ENCODE data around the gene MYO16. TPM values are rescaled to one million over a fixed set of nuclear protein-coding genes. Genes with fewer than 3 reads are reported as not detected.

The MYO16 gene
- polyA plus RNA-seq, 2 of the 4 experiments (the other 2 are of a cell fraction): 0.03 to 0.06 TPM

DNA sequence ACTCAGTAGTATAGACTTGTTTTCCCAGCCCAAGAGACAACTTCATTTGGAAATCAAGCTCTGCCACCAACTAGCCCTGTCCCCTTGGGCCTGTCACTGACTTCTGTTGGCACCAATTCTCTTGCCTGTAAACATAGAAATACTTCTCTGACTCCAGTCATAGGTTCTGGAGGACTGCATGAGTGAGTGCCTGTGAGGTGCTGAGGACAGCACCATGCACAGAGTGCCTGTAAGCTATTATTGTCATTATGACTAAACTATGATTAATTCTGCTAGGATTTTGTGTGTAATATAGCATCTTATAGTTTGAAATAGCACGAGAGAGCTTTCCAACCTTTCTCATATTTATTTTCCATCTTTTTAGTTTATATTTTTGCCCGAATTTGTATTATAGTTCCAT, 247.9 kb downstream of the MYO16 start:
- POLR2A ChIA-PET: no interaction called here
- DNase-seq (ENCODE audit: low read depth in 1 of 2, low spot score in 1 of 2) (no peak), ATAC-seq (peak; percentile 36 to 50; a peak in 2 of 6 replicates), FAIRE-seq (no peak)
- Histone ChIP-seq H3K4me1 (no peaks in the 10 kb centered on the region), H3K9me3 (no peaks in the 10 kb centered on the region), H3K27ac (no peak overlapping the region), H3K4me2 (no peak overlapping the region), H3K4me3 (no peak overlapping the region)
- TF ChIP-seq MYC (IDR thresholded peaks at IDR 0.05; ENCODE audit: borderline replicate concordance, low read length) (no peak), CBX8 (IDR thresholded peaks at IDR 0.05) (no peak), MAFK (IDR thresholded peaks at IDR 0.05; ENCODE audit: partially characterized antibody) (no peak), ZC3H11A (IDR thresholded peaks at IDR 0.05) (no peak), PBX3 (IDR thresholded peaks at IDR 0.05) (no peak), KDM5A (IDR thresholded peaks at IDR 0.05) (no peak), EHMT2 (IDR thresholded peaks at IDR 0.05; ENCODE audit: low read depth) (no peak)
- TF ChIP-seq, protein P1, sequence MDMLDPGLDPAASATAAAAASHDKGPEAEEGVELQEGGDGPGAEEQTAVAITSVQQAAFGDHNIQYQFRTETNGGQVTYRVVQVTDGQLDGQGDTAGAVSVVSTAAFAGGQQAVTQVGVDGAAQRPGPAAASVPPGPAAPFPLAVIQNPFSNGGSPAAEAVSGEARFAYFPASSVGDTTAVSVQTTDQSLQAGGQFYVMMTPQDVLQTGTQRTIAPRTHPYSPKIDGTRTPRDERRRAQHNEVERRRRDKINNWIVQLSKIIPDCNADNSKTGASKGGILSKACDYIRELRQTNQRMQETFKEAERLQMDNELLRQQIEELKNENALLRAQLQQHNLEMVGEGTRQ (IDR thresholded peaks at IDR 0.05): no peak
- CTCF ChIA-PET: no interaction called here
- WGBS (ENCODE audit: missing lambda C conversion rate): 4% methylated on average over 2 of the region's 2 CpGs

GRCh38 chr13:108878732-108879131, 249.3 kb downstream of the MYO16 start:
- ChIA-PET CTCF (no interaction called here), POLR2A (no interaction called here)
- TF ChIP-seq FOSB (CRISPR knock-in tag; IDR thresholded peaks at IDR 0.05) (no peak), KDM5A (IDR thresholded peaks at IDR 0.05) (no peak), SREBF2 (IDR thresholded peaks at IDR 0.05) (no peak), NR3C1 (IDR thresholded peaks at IDR 0.05) (no peak), KDM1A (IDR thresholded peaks at IDR 0.05; ENCODE audit: low read depth) (no peak), CEBPB (IDR thresholded peaks at IDR 0.05) (no peak), PHF8 (IDR thresholded peaks at IDR 0.05; ENCODE audit: borderline replicate concordance, low read depth) (no peak)
- TF ChIP-seq, protein P2, sequence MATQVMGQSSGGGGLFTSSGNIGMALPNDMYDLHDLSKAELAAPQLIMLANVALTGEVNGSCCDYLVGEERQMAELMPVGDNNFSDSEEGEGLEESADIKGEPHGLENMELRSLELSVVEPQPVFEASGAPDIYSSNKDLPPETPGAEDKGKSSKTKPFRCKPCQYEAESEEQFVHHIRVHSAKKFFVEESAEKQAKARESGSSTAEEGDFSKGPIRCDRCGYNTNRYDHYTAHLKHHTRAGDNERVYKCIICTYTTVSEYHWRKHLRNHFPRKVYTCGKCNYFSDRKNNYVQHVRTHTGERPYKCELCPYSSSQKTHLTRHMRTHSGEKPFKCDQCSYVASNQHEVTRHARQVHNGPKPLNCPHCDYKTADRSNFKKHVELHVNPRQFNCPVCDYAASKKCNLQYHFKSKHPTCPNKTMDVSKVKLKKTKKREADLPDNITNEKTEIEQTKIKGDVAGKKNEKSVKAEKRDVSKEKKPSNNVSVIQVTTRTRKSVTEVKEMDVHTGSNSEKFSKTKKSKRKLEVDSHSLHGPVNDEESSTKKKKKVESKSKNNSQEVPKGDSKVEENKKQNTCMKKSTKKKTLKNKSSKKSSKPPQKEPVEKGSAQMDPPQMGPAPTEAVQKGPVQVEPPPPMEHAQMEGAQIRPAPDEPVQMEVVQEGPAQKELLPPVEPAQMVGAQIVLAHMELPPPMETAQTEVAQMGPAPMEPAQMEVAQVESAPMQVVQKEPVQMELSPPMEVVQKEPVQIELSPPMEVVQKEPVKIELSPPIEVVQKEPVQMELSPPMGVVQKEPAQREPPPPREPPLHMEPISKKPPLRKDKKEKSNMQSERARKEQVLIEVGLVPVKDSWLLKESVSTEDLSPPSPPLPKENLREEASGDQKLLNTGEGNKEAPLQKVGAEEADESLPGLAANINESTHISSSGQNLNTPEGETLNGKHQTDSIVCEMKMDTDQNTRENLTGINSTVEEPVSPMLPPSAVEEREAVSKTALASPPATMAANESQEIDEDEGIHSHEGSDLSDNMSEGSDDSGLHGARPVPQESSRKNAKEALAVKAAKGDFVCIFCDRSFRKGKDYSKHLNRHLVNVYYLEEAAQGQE (IDR thresholded peaks at IDR 0.05): no peak
- Histone ChIP-seq H3K4me3 (no peak overlapping the region), H3K4me1 (no peaks in the 10 kb centered on the region), H3K4me2 (no peak overlapping the region), H3K27ac (no peak overlapping the region), H3K9me3 (no peaks in the 10 kb centered on the region)
- FAIRE-seq (no peak), DNase-seq (ENCODE audit: low read depth in 1 of 2, low spot score in 1 of 2) (no peak), ATAC-seq (no peak)
- WGBS (ENCODE audit: missing lambda C conversion rate): 89% methylated on average over 2 of the region's 2 CpGs

DNA sequence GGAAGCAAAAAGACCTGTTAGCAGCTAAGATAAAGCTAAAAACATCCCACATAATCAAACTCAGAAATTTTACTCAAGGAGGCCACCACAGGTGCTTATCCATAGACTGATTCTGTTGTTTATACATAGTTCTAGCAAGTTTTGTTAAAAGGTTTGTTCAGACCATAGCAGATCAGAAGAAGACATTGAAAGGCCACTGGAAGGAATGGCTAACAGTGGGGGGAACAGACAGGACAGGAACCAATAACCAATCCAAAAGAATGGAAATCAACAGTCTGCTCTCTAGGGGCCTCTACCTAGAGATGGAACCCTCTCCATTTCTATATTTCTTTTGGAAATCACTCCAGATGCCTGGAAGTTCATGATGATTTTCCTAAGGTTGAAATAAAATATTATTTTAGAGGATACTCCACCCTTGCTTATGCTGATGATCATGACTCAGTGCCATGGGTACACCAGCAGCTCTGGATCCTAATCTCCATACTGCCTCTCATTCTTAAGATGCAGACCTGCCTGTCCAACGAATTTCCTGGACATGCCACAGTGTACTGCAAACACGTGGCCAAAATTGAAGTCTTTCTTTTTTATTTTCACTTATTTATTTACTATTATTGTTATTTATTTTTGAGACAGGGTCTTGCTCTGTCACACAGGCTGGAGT, 260.0 kb downstream of the MYO16 start:
- TF ChIP-seq NFE2L2 (conservative IDR thresholded peaks at IDR 0.05; ENCODE audit: low read length) (no peak), RCOR1 (IDR thresholded peaks at IDR 0.05; ENCODE audit: low read depth, low read length) (no peak), HOXB5 (CRISPR knock-in tag; IDR thresholded peaks at IDR 0.05) (no peak), RARB (CRISPR knock-in tag; IDR thresholded peaks at IDR 0.05) (no peak), POLR2A (IDR thresholded peaks at IDR 0.05; ENCODE audit: low read length) (no peak), PHF8 (IDR thresholded peaks at IDR 0.05; ENCODE audit: borderline replicate concordance, low read depth) (no peak), BCL3 (IDR thresholded peaks at IDR 0.05) (no peak), ZNF302 (CRISPR knock-in tag; IDR thresholded peaks at IDR 0.05) (no peak), MAZ (IDR thresholded peaks at IDR 0.05; ENCODE audit: borderline replicate concordance, low read depth, low read length) (no peak), MAFK (IDR thresholded peaks at IDR 0.05; ENCODE audit: partially characterized antibody) (no peak), RNF2 (IDR thresholded peaks at IDR 0.05; ENCODE audit: borderline replicate concordance, low read depth) (no peak), CHD4 (IDR thresholded peaks at IDR 0.05; ENCODE audit: borderline replicate concordance) (no peak), CEBPB (IDR thresholded peaks at IDR 0.05) (no peak)
- ChIA-PET POLR2A (interaction anchor here (0.6 kb wide), 1 partner anchor 37 kb away, joined by 3 read pairs; no protein-coding TSS in a partner anchor), CTCF (interaction anchor here (0.7 to 0.8 kb wide), 2 partner anchors 196 to 567 kb away, joined by 3 read pairs; no protein-coding TSS in a partner anchor)
- H3K9me3 ChIP-seq: no peaks in the 10 kb centered on the region
- FAIRE-seq (no peak), DNase-seq (ENCODE audit: low read depth in 1 of 2, low spot score in 1 of 2) (no peak), ATAC-seq (no peak)
- no peak overlapping the region for H3K4me3 ChIP-seq
- H3K27ac ChIP-seq: no peak overlapping the region
- WGBS (ENCODE audit: missing lambda C conversion rate): 59% methylated on average over 2 of the region's 2 CpGs
- H3K4me1 ChIP-seq: no peaks in the 10 kb centered on the region
- no peak overlapping the region for H3K4me2 ChIP-seq
